GM19035 (cell line): ENCODE measurements around the gene OPN1SW.

Experiments
- ATAC-seq: cut with Tn5 transposase; IDR thresholded peaks from one replicate; pipeline ENCODE4 v1.9.1; 2021; ENCODE audit not compliant: unreplicated experiment

Gene OPN1SW

DNA sequence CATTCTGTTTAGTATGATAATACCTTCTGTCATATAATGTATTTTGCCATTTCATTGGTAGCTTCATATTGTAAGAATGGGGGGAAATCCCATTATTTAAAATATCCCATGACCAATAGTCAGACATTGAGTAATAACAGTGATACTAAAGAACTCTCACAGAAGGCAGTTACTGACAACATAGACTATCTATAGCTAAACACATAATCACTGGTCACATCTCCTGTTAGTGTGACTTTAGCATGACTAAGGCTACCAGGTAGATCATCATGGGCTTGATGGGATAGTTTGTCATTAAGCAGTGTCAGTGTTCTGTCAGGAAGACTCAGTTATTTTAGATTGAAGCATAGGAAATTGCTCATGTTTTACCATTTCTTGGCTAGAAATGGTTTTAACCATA is 16.4 kb downstream of the OPN1SW start:
- no peak for ATAC-seq

DNA sequence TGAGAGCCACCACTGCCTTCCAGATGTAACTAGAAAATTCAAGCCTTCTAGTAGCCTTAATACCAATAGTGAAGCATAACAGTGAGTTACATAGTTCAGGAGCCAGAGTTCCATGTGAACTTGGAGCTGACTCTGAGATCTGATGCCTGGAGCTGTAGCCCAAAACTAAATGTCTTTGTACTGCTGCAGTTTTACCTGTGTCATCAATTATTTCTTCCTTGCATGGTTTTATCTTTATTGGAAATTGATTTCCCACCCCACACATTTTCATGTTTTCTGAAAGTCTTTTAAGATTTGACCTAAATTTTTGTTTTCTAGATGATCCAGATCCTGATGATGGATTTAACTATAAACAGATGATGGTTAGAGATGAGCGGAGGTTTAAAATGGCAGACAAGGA is 17.0 kb downstream of the OPN1SW start:
- no peak for ATAC-seq

DNA sequence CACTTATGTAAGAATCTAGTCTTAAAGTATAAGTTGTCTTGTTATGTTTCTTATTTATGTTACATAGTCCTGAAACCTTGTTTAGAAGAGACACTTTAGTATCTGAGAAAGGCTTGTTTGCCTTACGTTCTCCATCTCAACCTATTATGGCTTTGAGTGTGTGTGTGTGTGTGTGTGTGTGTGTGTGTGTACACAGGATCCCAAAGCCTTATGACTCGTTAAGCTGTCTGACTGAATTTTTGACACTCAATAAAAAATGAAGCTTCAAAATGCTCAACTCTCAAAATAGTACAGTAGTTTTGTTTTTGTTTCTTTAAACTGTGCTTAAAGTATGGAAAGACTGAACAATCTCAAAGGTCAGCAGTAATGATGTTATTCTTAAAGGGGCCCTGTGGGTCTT is 18.4 kb downstream of the OPN1SW start:
- no peak for ATAC-seq

DNA sequence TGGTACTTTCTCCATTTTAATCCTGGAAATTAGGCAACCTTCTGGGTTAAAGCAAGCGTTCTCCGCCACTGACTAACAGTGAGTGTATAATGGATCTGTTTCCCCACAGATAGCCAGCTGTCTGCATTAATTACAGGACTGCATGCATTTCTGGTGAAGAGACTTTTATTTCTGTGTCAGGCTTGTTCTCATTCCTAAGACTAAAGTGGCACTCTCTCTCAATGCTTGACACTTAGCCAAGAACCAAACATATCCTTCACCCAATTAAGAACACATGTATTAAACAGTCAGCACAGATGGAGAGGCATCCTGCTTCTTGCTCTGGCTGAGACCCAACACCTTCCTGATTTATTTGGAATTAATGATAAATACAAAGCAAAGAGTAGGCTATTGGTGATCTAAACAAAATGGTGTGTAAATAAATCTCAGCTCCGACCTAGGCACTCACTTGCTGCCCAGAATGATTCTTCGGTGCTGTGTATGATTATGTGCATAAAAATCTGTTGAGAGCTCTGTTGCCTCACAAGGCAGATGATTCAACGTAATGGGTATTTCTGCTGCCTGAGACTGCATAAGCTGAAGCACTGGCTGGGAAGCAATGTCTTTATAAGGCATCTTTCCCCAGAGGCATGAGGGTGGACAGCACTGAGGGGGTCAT is 19.6 kb downstream of the OPN1SW start:
- ATAC-seq = no peak

DNA sequence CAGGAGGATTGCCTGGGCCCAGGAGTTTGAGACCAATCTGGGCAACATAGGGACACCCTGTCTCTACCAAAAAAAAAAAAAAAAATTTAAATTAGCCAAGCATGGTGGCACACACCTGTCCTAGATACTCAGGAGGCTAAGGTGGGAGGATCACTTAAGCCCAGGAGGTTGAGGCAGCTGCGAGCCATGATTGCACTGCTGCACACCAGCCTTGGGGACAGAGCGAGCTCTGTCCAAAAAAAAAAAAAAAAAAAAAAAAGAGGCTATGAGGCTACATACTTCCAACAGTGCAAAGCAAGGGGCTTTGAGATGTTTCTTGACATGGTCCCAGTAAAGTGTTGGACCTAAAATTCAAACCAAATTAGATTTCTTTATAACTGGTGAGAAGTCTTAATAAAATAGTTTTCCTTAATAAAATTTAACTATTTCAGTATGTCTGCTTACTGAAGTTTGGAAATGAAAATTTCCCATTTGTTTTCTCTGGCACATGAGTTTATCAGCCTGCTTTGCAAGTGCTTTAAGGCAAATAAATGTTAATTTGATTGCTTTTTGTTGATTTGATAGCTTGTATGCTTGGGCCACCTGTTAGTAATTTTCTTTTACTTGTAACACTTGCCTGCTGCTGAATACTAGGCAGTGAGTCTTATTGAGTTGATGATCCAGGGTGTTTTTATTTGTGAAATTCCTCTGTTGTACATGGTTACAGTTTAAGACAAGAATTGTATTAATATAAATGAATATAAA is 20.3 kb downstream of the OPN1SW start:
- no peak for ATAC-seq

DNA sequence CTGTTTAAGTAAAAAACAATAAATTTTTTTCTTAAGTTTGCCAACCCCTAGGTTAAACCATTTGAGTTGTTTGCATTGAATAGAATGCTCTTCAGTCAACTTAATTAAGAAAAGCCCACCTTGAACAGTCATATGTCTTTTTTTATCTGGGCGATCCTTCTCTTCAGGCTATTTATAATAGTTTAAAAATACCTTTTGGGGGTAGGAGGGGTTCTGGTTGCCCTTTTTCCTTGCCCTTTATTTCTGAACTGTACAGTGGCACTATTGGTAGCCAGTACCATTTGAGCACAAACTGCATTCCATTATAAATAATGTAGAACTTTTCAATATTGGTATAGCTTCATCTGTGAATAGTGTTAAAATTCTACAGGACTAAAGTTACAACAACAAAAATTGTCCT is 23.3 kb downstream of the OPN1SW start:
- no peak for ATAC-seq

DNA sequence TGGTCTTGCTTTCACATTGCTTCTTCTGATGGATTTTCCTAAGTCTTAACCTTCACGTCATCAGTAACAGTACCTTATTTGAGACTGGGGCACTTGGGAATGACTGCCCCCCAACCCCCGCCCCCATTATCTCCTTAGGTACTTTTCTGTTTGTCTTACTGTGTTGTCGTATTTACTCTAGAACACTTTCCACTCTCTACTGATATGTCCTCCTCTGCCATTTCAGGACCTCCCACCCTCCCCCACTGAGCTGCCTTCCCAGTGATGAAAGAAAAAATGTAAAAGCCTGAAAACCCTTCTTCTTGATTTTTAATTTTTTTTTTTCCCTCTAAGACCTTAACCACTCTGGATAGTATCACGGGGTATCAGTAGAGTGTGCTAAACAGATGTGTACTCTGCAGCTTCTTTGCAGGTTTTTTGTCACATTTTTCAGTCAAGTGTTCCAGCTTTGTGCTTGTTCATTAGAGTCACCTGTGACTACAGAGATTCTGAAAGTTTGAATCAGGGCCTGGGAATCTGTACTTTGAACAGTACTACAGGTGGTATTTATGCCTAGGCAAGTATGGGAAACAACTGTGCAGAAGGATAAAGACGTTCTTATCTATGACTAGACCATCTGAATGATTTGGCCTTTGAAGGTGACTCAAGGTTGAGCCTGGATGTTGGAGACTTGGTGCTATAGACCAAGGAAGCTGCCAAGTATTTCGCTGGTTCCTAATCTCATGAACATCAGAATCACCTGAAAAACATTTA is 28.1 kb downstream of the OPN1SW start:
- ATAC-seq = no peak

DNA sequence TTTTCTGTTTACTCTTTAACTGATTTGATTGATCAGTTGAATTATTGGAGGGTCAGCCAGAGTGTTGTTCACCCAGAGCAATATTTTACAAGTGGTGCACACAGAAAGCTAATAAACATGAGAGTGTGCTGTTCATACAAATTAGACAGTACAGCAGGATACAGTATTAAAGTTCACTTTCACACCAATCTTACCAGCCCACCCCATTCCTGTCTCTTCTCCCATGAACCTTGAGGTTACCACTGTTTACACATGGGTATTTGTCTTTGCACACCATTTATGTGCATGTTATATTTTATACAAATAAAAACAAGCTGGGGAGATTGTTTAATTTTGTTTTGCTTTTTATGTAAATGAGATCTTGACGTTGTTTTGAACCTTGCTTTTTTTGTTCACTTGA is 29.9 kb downstream of the OPN1SW start:
- no peak for ATAC-seq

DNA sequence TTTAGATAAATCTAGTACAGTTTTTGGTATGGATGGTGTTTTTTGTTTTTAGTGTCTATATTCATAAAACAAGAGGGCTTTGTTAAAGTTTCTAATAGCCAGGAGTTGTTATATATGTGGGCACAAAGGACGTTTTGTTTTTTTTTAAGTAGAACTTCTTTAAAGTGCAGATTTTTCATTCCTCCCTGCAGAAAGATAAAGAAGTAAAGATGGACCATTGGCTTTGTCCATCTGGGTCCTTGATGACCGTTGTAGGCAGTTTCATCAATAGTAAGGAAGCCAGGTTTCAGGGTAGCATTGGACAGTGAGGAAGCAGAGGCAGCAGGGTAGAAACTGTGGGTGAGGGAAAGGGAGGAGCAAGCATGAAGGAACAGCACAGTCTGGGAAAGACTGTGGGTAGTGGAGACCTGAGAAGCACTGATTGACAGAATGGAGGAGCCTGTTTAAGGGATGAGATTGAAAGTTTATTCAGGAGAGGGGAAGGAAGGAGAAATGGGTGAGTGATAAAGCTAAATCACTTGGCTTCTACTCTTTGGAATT is 31.2 kb downstream of the OPN1SW start:
- ATAC-seq = no peak

DNA sequence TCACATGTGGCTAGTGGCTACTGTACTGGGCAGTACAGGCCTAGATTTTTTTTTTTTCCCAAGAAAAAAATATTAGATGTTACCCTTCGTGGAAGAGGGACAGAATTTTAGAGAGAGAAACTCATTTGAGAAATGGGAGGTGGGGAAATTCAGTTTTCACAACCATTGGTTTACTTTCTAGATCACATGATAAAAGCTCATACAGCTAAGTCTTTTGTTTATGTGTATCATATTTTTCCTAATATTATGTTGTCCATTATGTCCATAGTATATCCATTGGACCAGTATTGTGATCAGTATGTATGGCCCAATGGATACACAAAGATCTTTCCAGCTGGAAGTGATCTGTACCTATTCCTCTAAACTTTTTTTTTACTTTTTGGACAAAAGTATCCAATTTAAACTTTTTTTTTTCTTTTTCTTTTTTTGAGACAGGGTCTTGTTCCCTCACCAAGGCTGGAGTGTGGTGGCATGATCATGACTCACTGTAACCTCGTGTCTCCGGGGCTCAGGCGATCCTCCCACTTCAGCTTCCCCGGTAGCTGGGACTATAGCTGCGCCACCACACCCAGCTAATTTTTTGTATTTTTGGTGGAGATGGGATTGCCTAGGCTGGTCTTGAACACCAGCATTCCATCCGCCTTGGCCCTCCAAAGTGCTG is 32.4 kb downstream of the OPN1SW start:
- no peak for ATAC-seq

DNA sequence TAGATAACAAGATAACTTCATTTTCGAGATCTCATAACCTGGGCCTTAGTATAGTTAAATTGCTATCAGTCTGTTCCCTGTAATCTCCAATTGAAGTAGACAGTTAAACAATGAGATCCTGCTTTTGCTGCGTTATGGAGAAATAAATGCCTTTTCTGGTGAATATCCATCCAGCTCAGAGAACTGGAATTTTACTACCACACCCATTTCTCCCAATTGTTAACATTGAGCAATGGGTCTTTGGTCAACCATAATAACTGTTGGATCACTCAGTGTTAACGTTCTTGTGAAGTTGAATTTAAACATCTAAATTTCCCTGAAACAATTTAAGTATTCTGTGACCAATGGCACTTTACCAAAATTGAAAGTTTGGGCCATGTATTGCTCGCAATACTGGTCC is 33.4 kb downstream of the OPN1SW start:
- no peak for ATAC-seq

DNA sequence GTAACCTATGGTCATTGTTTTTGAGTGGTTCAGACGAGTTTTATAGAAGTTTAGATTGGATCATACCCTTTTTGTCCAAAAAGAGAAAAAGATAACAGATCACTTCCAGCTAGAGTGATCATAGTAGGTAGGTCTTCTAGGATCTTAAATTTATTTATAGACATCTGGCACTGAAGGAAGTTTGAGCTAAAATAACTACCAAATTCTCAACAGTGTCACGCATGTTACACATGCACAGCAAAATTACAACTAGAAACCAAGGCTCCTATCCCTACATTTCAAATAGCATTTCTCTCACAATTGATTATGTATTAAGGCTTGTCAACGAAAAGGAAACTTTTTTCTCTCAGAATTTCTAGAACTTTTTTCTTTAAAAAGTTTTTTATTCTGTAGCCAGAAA is 34.1 kb downstream of the OPN1SW start:
- ATAC-seq = no peak

DNA sequence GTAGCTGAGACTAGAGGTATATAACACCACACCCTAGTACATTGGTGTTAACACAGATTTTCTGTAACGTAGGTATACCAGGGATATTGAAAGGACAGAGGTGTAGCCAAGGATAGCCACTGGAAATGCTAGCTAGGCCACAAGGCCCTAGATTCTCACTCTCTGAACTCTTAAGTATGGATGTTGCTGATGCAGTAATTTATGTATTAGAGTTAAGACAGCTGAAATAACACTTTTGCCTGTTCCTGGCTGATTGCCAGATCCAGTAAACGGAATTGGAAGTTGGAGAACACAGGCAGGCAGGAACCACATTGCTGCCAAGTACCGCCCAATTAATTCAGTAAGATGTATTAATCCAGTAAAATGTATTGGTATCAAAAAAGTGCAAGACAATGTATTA is 34.6 kb downstream of the OPN1SW start:
- ATAC-seq = no peak

DNA sequence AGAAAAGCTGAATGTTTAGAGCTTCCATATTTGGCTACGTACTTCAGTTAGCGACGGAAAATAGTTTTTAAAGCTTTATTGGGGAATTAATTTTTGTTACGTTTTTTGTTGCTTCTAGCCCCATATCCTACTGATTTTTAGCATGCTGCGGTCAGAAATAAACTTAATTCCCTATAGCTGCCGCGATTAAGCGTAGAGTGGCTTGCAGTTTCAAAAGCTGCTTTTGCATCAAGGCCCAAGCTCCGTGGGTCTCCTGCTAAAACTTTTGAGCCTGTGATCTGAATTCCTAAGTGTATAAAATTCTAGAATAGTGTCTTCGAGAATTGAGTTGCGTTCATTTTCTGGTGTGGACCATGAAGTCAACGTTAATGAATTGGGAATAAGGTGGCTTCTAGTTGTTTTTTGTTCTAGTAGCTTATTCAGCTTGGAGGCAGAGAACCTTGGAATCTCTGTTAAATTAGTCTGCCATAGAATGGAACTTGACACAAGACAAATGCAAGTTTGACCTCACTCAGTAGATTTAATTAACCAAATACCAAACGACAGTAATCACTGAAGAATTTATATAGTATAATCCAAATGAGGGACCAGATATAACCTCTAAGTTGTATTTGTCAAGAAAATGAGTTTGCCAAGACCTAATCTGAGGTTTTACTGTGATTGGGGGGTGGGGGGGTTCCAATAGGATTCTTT is 35.5 kb downstream of the OPN1SW start:
- ATAC-seq = no peak

DNA sequence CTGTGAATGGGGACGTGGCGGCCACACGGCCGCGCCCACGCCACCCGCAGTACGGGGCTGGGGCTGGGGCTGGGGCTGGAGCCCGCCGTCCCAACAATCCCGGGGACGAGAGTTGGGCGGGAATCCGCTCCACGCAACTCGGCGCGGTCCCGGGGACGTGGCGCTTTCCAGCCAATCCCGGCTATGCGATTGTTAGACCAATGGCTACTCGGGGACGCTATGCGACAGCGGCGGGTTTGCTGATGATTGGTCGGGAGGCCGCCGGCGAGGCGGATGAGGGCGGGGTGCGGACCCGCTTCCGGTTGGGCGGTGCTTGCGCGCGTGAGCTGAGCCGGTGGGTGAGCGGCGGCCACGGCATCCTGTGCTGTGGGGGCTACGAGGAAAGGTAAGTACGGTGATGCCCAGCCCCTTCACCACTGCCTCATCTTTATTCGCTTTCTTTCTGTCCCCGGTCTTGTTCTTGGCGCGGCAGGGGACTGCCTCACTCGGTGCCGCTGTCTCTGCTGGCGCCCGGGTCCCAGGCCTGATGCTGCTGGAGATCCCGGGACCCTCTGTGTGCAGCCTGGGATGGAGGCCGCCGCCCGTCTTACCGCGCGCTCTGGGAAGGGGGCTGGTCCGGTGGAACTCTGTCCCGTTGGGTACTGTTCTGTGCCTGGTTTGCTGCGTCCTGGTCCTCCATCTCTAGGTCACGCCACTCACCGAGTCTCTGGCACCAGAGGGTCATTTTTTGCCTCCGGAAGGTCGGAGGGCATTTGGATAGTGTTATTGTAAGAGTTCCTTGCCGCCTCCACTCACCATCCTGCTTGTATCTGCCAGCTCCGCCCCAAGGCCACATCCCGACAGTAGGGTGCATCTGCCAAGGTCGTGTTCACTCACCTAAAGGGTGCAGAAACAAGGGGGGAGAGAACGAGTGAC is 36.3 kb downstream of the OPN1SW start, which contains the start of gene CALU:
TSS of gene CALU (plus strand) at position 312 of the 915 bp plus-strand sequence. CDS start 9,225 bp downstream, outside the sequence.
- peak; percentile 99 for ATAC-seq

DNA sequence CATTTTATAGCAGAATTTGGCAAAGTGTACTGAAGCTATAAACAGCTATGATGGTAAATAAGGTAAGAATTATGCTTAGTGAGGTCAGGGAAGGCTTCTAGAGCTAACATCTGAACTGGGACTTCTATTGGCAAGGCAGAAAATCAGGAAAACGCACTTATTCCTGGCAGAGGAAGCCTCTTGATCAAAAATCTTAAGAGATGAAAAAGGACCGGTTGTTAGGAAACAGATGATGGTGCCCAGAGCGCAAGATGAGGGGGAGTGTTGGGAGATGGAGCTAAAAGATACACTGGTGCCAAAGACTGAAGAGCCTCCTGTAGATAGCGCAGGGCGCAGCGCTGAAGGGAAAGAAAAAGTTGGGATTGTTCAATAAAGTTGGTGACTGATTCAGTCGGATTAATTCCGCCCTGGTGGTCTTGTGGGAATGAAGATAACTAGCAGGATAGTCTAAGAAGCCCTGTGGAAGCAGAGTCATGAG is 37.0 kb downstream of the OPN1SW start:
- ATAC-seq = peak; percentile 12

DNA sequence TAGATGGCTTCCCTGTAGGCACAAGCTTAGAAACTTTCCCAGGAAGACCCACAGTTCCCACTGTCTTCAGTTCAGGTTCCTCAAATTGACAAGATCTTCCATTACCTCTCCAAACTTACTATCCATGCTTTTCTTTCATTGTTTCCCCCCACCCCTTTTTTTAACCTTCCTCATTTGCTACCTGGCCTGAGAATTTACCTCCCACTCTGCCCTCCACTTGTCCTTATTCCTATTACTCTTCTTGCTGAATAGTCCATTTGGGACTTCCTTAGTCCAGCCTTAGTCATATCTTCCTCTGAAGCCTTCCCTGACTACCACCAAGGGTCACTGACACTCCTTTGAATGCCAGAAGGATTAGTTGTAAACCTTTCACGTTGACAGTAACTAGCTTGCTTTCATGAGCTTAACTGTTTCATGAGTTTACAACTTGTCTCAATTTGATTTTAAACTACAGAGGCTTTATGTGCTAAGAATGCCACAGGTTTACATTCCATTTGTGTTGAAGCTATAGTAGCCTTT is 37.7 kb downstream of the OPN1SW start:
- ATAC-seq = no peak

DNA sequence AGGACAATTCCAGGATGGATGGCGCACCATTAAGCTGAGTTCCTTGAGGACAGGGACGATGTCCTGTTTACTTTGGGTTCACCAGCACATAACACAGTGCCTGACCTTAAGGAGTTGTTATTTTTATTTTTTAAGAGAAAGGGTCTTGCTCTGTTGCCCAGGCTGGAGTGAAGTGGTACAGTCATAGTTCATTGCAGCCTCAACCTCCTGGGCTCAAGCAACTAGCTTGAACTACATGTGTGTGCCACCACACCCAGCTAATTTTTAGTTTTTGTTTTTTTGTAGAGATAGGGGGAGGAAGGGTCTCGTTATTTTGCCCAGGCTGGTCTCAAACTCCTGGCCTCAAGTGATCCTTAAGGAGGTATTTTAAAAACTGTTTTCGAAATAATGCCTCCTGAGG is 38.2 kb downstream of the OPN1SW start:
- no peak for ATAC-seq

DNA sequence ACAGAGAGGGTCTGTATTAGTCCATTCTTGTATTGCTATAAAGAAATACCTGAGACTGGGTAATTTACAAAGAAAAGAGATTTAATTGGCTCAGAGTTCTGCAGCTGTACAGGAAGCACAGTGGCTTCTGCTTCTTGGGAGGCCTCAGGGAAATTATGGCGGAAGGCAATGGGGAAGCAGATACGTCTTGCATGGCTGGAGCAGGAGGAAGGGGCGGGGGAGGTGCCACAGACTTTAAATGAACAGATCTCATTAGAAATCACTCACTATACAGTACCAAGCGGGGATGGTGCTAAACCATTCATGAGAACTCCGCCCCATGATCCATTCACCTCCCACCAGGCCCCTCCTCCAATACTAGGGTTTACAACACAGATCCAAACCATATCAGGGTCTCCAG is 40.2 kb downstream of the OPN1SW start:
- ATAC-seq = no peak
